GM21717 (cell line): Measurements from ENCODE around the gene FOCAD.

ENCODE experiments used
- ATAC-seq: cut with Tn5 transposase; IDR thresholded peaks from one replicate; pipeline ENCODE4 v1.9.1; 2021; ENCODE audit warnings: mild to moderate bottlenecking, moderate library complexity; ENCODE audit not compliant: unreplicated experiment

The FOCAD gene

DNA sequence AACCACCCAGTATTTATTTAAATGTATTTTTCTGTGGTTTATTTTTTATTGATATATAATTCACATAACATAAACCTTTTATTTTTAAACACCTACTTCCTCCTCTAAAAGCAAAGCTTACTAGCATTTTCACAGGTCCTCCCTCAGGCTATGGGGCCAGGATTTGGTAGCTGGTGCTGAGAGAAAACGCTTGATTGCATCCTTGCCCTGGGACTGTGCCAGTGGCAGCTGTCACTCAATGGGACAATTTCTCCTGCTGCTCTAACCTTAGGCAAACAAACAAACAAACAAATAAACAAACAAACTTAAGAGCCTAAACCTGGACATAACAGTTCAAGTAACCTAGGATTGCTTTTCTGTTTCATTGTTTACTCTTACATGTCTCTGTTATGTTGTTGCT lies 102.7 kb downstream of the FOCAD start:
- no peak for ATAC-seq

GRCh38 chr9:20788526-20789451 lies 104.7 kb downstream of the FOCAD start:
- ATAC-seq = no peak

- ATAC-seq = no peak
Observed at GRCh38 chr9:20790721-20791120, 106.7 kb downstream of the FOCAD start.

GRCh38 chr9:20791682-20792081 lies 107.6 kb downstream of the FOCAD start:
- no peak for ATAC-seq

DNA sequence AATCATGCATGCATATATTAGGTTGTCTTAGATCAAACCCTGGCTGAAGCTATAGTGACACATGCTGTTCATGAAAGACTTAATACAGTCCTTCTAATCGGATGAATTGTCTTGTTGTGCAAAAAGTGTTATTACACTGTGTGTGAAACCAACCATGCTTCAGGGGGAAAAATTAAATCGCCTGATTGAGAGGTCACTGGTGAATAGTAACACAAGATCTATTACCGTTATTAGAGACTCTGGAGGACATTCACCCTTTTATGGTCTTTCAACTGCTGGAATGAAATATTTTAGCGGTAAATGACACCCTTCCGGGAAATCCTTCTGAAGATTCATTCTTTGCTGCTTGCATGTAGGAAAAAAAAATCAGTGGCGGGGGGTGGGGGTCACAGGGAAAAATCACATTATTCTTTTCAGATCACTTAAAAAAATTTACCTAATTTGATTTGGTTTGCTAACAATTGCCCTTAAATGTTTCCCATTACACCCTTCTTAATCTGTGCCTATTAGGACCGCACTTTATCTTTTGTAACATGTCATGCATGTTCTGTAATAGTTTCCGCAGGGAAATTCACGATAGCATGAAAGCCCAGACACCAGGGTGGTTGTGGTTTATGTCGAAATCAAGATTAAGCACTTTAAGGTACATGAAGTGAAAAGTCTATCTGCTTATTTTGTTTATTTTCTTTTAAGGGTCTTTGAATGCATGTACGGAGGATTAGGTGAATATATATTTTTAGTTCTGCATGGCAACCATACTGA lies 120.6 kb downstream of the FOCAD start:
- ATAC-seq = no peak

GRCh38 chr9:20805766-20806165 lies 121.7 kb downstream of the FOCAD start:
- ATAC-seq = no peak

DNA sequence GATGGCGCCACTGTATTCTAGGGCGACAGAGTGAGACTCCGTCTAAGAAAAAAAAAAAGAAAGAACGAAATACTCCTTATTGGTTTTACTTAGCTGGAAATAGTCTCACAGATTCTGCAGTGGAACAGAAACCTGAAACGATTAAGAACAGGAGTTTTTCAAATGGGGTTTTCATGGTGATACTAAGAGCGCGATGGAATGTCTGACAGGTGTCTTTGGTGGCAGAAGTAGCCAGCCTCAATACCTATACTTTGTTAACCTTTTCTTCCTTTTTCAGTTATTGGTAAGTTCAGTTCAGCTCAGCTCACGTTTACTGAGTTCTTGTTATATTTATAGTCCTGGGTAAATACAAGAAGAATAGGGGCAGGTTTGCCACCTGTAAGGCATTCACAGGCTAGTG lies 123.9 kb downstream of the FOCAD start:
- no peak for ATAC-seq

GRCh38 chr9:20811872-20812271 lies 127.8 kb downstream of the FOCAD start:
- ATAC-seq = no peak

DNA sequence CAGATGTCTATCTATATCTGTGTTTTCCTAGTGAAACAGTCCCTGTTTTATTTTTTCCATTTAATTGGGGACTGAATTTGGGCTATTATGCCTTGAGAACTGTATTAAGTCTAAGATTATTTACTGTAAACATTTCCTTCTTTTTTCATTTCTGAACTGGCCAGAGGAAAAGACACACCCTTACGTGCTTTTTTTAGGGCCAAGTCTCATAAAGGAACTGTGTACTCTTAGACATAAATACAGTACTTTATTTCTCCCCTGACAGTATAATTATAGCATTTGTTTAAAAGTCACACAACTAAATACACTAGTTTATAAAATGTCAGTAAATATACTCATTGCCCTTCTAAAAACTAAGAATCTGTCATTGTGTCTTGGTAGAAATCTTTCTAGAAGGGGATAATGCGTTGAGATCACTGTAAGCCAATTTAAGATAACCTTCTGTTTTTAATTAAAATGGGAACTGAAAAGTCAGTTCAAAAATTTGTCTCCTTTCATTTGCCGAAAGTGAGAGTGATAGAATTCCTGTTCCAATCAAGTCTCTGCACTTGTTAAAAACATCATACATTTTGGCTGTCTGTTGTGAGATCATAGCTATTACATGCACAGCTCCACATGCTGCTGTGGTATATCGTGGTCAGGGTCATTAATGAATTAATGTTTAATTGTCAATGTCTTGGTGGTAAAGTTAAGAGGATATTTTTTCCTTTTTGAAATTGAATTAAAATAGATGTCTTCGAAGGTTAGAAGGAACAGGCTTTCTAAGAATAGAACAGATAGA lies 132.1 kb downstream of the FOCAD start:
- ATAC-seq = no peak

DNA sequence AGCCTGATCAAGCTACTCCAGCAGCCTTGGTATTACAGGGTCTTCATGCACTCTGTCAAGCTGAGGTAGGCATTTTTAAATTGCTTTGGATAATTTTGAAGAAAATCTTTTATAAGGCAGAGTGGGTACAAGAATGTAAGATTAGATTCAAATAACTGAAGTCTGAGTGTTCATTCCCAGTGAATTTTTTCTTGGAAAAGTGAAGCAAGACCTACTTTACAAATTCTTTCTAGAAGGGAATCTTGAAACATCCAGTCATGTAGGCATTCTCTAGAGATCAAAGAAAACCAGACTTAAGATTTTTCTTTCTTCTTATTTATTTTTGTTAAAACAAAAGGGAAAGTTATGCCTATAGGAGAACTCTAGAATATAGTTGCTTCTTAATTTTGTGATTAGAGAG lies 139.0 kb downstream of the FOCAD start:
- ATAC-seq = no peak

DNA sequence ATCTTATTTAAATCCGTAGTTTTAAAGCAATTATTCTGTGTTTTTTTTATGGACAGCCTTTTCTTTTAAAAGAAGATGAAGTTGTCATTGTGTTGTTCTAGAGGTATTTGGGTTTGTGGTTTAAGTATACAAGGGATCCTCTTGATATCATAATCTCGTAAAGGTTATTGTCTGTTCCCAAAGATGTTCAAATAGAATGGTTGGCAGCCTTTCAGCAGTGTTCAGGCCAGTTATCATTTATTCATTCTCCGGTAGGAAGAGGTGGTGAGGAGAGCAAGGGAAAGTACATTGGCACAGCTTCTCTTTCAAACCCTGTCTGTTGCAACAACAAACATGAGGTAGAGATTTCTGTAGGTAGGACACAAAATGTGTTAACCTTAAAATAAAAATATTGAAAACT lies 147.0 kb downstream of the FOCAD start:
- ATAC-seq = no peak

DNA sequence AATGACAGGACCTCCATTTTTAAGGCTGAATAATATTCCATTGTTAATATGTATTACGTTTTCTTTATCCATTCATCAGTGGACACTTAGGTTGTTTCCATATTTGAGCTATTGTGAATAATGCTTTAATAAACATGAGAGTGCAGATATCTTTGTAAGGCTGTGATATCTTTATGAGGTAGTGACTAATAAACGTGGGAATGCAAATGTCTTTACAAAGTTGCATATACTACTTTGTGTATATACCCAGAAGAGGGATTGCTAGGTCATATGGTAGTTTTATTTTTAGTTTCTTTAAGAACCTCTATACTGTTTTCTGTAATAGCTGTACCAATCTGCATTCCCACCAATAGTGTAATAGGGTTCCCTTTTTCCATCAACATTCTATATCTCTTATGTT lies 148.7 kb downstream of the FOCAD start:
- ATAC-seq = no peak

DNA sequence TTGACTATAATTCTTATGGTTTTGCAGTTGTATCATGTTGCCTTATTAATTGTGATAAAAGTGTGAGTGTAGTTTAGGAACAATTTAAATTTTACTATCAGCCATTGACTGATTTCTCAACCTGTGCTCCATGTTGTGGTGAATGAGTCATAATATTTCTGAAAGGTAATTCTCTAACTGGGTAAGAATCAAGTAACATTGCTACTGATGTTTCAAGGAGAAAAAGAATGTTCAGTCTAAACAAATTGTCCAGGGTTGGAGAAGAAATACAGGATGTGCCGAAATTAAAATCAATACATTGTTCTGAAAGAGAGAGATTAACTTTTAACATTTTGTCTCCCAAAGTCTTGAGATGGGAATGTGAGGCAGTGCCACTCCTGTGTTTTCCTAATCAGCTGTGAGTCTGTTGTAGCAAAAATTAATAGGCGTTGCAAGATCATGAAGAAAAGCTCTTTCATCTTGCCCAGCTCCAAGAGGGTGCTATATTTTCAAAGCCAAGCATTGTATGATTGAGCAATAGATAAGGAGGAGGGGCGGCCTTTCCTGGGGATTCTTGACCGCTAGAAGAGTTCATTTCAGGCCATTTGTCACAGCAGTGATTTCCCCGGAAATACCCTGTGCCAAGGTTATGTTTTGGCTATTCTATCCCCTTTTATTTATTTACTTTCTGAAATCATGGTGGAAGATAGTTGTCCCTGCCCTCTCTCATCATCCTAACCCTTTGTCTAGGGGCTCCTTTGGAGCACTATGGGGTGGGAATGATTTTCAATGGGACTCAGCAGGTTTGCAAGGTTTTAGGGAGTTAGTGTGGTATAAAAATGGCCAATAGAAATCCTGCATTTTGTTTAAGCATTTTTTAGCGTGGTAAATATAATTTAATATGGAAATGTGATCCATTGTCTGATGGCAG lies 151.6 kb downstream of the FOCAD start:
- ATAC-seq = no peak

GRCh38 chr9:20837166-20837565 lies 153.1 kb downstream of the FOCAD start:
- ATAC-seq = no peak

GRCh38 chr9:20838218-20838617 lies 154.2 kb downstream of the FOCAD start:
- ATAC-seq = no peak

GRCh38 chr9:20844916-20845315 lies 160.9 kb downstream of the FOCAD start:
- no peak for ATAC-seq

- no peak for ATAC-seq
Observed at GRCh38 chr9:20848490-20848889, 164.4 kb downstream of the FOCAD start.

GRCh38 chr9:20853866-20854265 lies 169.8 kb downstream of the FOCAD start:
- no peak for ATAC-seq

DNA sequence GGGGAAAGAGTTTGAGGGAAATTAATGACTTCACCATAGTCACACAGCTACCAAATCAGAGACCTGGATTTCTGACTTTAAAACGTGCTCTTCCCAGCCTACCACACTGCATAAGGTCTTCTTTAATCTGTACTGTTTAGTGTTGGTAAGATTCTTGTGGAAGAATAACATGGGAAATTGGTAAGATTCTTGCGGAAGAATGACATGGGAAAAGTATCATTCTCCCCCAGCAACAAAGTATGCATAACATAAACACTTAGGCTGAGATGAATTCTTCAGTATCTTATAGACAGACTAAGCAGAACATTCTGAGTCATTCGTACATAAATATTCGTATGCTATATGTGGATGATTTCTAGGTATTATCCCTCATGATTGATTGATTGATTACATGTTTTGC lies 170.4 kb downstream of the FOCAD start:
- ATAC-seq = no peak

DNA sequence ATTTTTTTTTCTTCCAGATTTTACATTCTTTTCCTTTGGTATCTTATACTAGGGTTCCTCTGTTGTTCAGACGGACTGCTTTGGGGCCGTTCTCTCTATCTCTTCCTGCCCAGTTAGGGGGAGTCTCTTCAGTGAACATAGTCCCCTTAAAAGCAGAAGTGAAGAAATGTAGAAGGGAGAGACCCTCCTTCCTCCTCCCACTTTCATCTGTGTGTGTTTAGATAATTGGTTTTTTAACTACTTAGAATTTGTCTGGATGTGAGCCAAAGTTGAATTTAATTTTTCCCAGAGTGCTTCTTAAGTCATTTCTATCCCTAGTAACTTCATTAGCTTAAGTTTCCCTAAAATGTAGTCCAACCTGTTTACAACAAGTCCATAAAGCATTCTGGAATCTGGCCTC lies 179.9 kb downstream of the FOCAD start:
- ATAC-seq = no peak
